Activated CD8-positive, alpha-beta memory T cell treated with anti-CD3 and anti-CD28 coated beads for 1 hour (primary cell): ENCODE measurements around the gene XXYLT1.
"Not testable (repeated sequence)": the region's sequence is repeated elsewhere in the genome, so short reads cannot be mapped to it uniquely, and the experiment has no call there.

Experiments
- DNase-seq, 2 donors: peaks; one replicate each; pipeline ENCODE4 v3.0.0-alpha.2; 2020; ENCODE audit warnings: low read depth in 1 of 2; ENCODE audit errors: extremely low read depth in 1 of 2

The XXYLT1 gene, protein sequence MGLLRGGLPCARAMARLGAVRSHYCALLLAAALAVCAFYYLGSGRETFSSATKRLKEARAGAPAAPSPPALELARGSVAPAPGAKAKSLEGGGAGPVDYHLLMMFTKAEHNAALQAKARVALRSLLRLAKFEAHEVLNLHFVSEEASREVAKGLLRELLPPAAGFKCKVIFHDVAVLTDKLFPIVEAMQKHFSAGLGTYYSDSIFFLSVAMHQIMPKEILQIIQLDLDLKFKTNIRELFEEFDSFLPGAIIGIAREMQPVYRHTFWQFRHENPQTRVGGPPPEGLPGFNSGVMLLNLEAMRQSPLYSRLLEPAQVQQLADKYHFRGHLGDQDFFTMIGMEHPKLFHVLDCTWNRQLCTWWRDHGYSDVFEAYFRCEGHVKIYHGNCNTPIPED

GRCh38 chr3:195270817-195271409 is at the start of gene XXYLT1:
TSS of gene XXYLT1 (minus strand) at chr3:195271159. CDS start at chr3:195271058, 101 bp downstream.
- peak; percentile 57 to 82 for DNase-seq

DNA sequence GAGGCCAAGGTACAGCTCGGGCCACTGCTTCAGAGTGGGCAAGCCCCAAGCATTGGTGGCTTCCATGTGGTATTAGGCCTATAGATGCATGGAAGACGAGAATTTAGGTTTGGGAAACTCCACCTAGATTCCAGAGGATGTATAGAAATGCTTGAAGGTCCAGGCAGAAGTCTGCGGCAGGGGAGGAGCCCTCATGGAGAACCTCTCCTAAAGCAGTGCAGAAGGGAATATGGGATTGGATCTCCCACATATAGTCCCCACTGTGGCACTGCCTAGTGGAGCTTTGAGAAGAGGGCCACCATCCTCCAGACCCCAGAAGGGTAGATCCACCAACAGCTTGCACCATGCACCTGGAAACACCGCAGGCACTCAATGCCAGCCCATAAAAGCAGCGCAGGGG is 48.1 kb upstream of the XXYLT1 start:
- no peak for DNase-seq

GRCh38 chr3:195312714-195313113 is 41.8 kb upstream of the XXYLT1 start:
- DNase-seq, result no peak

GRCh38 chr3:195307711-195308110 is 36.8 kb upstream of the XXYLT1 start:
- no peak for DNase-seq

DNA sequence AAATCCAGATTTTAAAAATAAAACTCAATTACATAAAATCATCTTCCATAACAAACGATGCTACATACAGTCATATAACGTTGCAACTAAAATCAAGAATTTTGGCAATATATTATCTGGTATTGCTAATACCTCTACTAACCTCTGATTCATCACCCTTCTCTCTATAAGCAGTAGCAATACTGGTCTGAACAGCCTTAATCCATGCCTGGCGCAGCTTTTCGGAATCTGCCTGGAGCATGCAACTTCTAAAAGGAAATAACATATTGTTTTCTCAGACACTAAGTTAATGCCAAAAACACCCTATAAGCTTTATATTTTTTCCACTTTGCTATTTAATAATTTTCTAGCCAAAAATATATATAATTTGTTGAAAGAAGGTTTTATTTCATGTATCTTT is 35.4 kb upstream of the XXYLT1 start:
- DNase-seq, result no peak

DNA sequence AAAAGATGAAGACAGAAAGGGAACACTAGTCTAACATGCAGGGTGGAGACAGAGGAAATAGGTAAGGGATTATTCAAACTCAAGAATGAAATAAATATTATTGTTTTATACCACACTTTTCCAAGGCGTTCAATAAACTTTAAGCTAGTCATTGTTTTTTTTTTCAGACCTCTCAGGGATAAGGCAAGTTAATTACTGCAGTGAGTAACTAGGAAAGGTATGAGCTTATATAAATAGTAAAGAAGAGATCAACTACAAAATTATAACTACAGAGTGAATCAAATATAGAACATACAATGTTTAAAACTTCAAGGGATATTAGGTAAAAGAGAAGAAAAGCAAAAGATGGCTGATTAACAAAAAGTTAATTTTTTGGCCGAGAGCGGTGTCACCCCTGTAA is 31.5 kb upstream of the XXYLT1 start:
- no peak for DNase-seq

- no peak for DNase-seq
Observed at GRCh38 chr3:195297446-195297845, 26.5 kb upstream of the XXYLT1 start.

DNA sequence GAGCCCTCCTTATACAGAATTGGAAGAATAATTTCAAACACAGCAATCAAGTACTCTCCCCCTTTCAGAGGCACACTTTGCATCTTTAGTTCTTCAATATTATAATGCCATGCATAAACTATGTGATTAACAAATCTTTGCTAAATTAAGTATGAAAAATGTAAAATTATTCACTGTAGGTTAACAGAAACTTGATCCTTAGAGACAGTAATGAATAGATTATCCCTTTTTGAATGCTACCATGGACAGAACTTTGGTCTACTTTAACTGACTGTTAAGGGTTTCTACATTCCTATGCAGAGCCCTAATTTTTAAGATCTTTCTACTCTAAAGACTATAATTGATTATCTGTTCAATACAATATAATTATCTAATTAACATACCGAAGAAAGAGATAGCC is 25.7 kb upstream of the XXYLT1 start:
- no peak for DNase-seq

GRCh38 chr3:195291121-195291520 is 20.2 kb upstream of the XXYLT1 start:
- DNase-seq, result no peak

DNA sequence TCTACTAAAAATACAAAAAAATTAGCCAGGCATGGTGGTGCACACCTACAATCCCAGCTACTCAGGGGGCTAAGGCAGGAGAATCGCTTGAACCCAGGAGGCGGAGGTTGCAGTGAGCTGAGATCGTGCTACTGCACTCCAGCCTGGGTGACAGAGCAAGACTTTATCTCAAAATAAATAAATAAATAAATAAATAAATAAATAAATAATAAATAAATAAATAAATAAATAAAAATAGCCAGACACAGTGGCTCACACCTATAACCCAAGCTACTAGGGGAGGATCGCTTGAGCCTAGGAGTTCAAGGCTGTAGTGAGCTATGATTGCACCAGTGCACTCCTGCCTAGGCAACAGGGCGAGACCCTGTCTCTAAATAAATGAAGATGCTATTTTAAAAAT is 19.7 kb upstream of the XXYLT1 start:
- not testable (repeated sequence) for DNase-seq

GRCh38 chr3:195286115-195286872 is 15.3 kb upstream of the XXYLT1 start:
- no peak for DNase-seq

GRCh38 chr3:195285372-195285771 is 14.4 kb upstream of the XXYLT1 start:
- DNase-seq, result no peak

DNA sequence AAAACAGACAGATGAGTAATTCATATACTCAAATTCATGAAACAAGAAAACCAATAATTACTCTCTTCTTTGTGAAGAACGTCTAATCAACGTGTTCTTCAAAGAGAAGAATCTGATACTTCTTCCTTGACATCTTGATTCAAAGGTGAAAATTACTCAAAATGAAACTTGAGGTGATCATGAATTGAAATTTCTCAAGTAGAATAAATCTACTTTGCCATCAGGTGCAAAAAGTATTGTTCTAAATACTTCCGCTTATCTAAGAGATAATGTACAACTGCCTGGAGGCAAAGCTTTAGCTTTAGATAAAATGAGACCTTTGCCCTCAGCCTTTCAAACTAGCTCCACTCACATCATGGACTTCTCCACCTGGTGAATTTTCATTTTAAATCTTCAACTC is 13.9 kb upstream of the XXYLT1 start:
- DNase-seq, result no peak

GRCh38 chr3:195282961-195283360 is 12.0 kb upstream of the XXYLT1 start:
- no peak for DNase-seq

- no peak for DNase-seq
Observed at GRCh38 chr3:195274259-195274966, 3.5 kb upstream of the XXYLT1 start.

GRCh38 chr3:195271410-195272243 is 668 bp upstream of the XXYLT1 start:
- peak; percentile 62 to 85 for DNase-seq

GRCh38 chr3:195270079-195270816 is 711 bp downstream of the XXYLT1 start:
- DNase-seq, result no peak

DNA sequence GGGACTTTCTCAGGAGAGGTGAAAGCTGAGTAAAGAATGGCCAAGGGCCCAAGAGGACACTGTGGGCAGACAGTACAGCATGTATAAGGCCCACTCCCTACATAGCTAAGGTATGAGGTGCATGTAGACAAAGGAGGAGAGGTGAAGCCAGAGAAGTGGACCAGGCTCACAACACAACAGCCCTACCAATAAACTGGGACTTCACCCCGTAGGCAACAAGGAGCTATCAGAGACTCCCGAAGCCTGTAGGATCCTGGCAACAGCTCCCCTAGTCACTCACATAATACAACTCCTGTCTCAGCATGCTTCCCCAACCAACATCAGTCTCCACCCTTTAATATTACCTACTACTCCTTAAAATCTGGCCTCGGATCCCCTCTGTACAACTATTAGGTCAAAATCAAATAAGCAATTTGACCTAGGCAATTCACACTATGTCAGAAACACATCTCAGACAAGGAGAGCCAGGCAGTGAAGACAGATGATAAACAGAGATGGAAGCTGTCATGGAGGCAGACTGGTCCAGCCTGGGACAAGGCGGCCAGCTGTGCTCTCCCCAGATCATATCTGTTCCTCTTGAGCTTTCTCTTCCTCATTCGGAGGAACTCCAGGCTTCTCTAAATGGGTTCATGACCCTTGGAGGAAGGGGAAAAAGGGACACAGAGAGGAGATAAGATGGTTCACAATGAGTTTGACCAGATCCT is 1.4 kb downstream of the XXYLT1 start:
- DNase-seq, result no peak
